Endothelial cell of umbilical vein (primary cell): Measurements from ENCODE around the gene SPEF1. TPM values are rescaled to one million over a fixed set of nuclear protein-coding genes. Genes with fewer than 3 reads are reported as not detected.

Source experiments
- BruUV-seq: library from RNA; stranded (reverse); fragments of 400-500 nt; replicated peaks from 2 replicates; lab custom pipeline; 2021; lab: Mats Ljungman, UMichigan
- CTCF ChIA-PET: fragments of 300-600, 350-600 bp; sonication (Branson Sonifier 250); formaldehyde crosslinking; loops from one replicate; lab custom pipeline; 2021; ENCODE audit warnings: antibody characterized with exemption, inconsistent platforms; lab: Charles Lee
- POLR2A ChIA-PET: fragments of 300-600, 350-600 bp; sonication (Branson Sonifier 250); formaldehyde crosslinking; loops from one replicate; lab custom pipeline; 2021; ENCODE audit warnings: antibody characterized with exemption, inconsistent platforms; lab: Charles Lee
- DNase-seq: peaks from one replicate; pipeline ENCODE4 v3.0.0-alpha.2; 2011; ENCODE audit warnings: low read depth, low spot score
- FAIRE-seq: peaks from 2 replicates; lab custom pipeline; 2011; peaks lifted over from hg19 to GRCh38; lab: Jason Lieb, UNC
- H2AFZ ChIP-seq: 2 replicates; pipeline ENCODE4 v1.6.0; 2012; ENCODE audit warnings: low read depth, low read length, control low read depth, inconsistent platforms
- H3K27ac ChIP-seq: 2 replicates; pipeline ENCODE4 v1.5.1; 2011; ENCODE audit warnings: low read depth, mild to moderate bottlenecking, control low read depth, low read length, moderate library complexity; ENCODE audit not compliant: insufficient read depth
- H3K27me3 ChIP-seq, 2 experiments: 2 replicates each; pipeline versions ENCODE4 v1.6.0 to v1.6.1; 2011; ENCODE audit warnings: low read length in 2 of 2, mixed read lengths in 1 of 2; ENCODE audit not compliant: control insufficient read depth in 2 of 2, insufficient read depth in 2 of 2
- H3K36me3 ChIP-seq, 2 experiments: 2 replicates in 1 of 2; 3 replicates in 1 of 2; pipeline ENCODE4 v1.5.1; 2011; ENCODE audit warnings: low read length in 2 of 2, mild to moderate bottlenecking in 1 of 2, moderate library complexity in 1 of 2; ENCODE audit not compliant: control insufficient read depth in 2 of 2, insufficient read depth in 2 of 2; ENCODE audit errors: extremely low read depth in 1 of 2
- H3K4me1 ChIP-seq: 3 replicates; pipeline ENCODE4 v1.5.1; 2011; ENCODE audit warnings: mild to moderate bottlenecking, low read length; ENCODE audit not compliant: control insufficient read depth, insufficient read depth; ENCODE audit errors: extremely low read depth
- H3K4me2 ChIP-seq: 2 replicates; pipeline ENCODE4 v1.6.1; 2011; ENCODE audit warnings: low read length, control low read depth, mixed read lengths; ENCODE audit not compliant: insufficient read depth
- H3K4me3 ChIP-seq, 3 experiments: fragments of 200-600 bp in 1 of 3; sonication (generic), shearing (Covaris generic) in 1 of 3; replicated peaks in 1 of 3; 2 replicates each; pipeline ENCODE4 v1.5.1; 2011 to 2016; ENCODE audit warnings: control low read depth in 3 of 3, low read length in 3 of 3, mild to moderate bottlenecking in 2 of 3, inconsistent platforms in 1 of 3, low read depth in 1 of 3, moderate library complexity in 1 of 3; ENCODE audit not compliant: insufficient read depth in 1 of 3
- H3K79me2 ChIP-seq: 2 replicates; pipeline ENCODE4 v1.6.0; 2012; ENCODE audit warnings: low read length, inconsistent platforms; ENCODE audit not compliant: control insufficient read depth, insufficient read depth
- H3K9ac ChIP-seq: replicated peaks from 2 replicates; pipeline ENCODE3; 2011; ENCODE audit warnings: low read length, control low read depth; ENCODE audit not compliant: insufficient read depth; ENCODE audit errors: extremely low read depth
- H3K9me1 ChIP-seq: replicated peaks from 3 replicates; pipeline ENCODE4 v1.6.0; 2011; ENCODE audit warnings: mild to moderate bottlenecking, low read length; ENCODE audit not compliant: control insufficient read depth, insufficient read depth; ENCODE audit errors: extremely low read depth
- H3K9me3 ChIP-seq: replicated peaks from 2 replicates; pipeline ENCODE4 v1.5.1; 2012; ENCODE audit warnings: low read length, inconsistent platforms; ENCODE audit not compliant: control insufficient read depth, insufficient read depth
- H4K20me1 ChIP-seq: replicated peaks from 2 replicates; pipeline ENCODE3; 2011; ENCODE audit warnings: mild to moderate bottlenecking, low read length; ENCODE audit not compliant: control insufficient read depth, insufficient read depth; ENCODE audit errors: extremely low read depth
- CTCF ChIP-seq, 2 donors: IDR thresholded peaks; 1 replicate in 1 of 2; 2 replicates in 1 of 2; pipeline ENCODE4 v1.5.1; 2011; ENCODE audit warnings: low read length in 2 of 2, mild to moderate bottlenecking in 2 of 2, moderate library complexity in 2 of 2, control low read depth in 1 of 2, inconsistent platforms in 1 of 2, low read depth in 1 of 2; ENCODE audit not compliant: insufficient read depth in 1 of 2; ENCODE audit errors: extremely low read depth in 1 of 2
- GATA2 ChIP-seq: IDR thresholded peaks from 2 replicates; pipeline ENCODE4 v1.7.0; 2011; ENCODE audit warnings: low read depth, mild to moderate bottlenecking, moderate library complexity, mixed read lengths, low read length; ENCODE audit not compliant: insufficient read length, insufficient read depth
- JUN ChIP-seq: IDR thresholded peaks from 2 replicates; pipeline ENCODE4 v1.6.1; 2011; ENCODE audit warnings: borderline replicate concordance, low read depth; ENCODE audit not compliant: insufficient read length, insufficient read depth
- POLR2A ChIP-seq: IDR thresholded peaks from 2 replicates; pipeline ENCODE4 v1.6.1; 2012; ENCODE audit warnings: low read depth, mild to moderate bottlenecking, control low read depth, low read length
- POLR2AphosphoS5 ChIP-seq: IDR thresholded peaks from 2 replicates; pipeline ENCODE4 v1.6.1; 2012; ENCODE audit warnings: low read depth, mild to moderate bottlenecking, control low read depth, low read length, moderate library complexity; ENCODE audit not compliant: insufficient read depth
- dilution Hi-C: fragments of 300-500 bp; cut with MboI; formaldehyde crosslinking; loops from one replicate; pipeline ENCODE4 v1.15.0; 2019; ENCODE audit warnings: low sequenced_read_pairs; ENCODE audit not compliant: extremely low pct_ligation_motif_present
- intact Hi-C: fragments of 100-400 bp; cut with micrococcal nuclease; formaldehyde crosslinking; loops from one replicate; pipeline ENCODE4 v1.10.0; 2022
- polyA plus RNA-seq, 4 experiments: library from polyadenylated mRNA; depleted of rRNA in 3 of 4; stranded (reverse) in 3 of 4; unstranded in 1 of 4; fragments of >200 nt; gene quantifications; 2 replicates each; pipeline versions ENCODE4 v1.2.1 to v1.2.3, GENCODE V29; 2011 to 2012; ENCODE audit warnings: missing spikeins in 1 of 4
- total RNA-seq: library from RNA; stranded (reverse); gene quantifications from 2 replicates; pipeline ENCODE4 v1.2.3, GENCODE V29; 2021
- TF ChIP-seq, protein P1 (sequence below): IDR thresholded peaks from 2 replicates; pipeline ENCODE4 v1.6.1; 2011; ENCODE audit not compliant: insufficient read depth, insufficient read length

Gene SPEF1
- total and polyA plus RNA-seq, 2 donors (not counting 3 experiments of a cell fraction or from before 2014, with no cell fraction given): 0.07 to 0.44 TPM

- Histone ChIP-seq H3K9me3 (no peaks in the 10 kb centered on the region), H3K27me3 (no peaks in the 10 kb centered on the region), H2AFZ (peak within 1 kb of the TSS; percentile 5), H3K27ac (peak within 1 kb of the TSS; percentile 0), H3K9ac (peak within 1 kb of the TSS; percentile 44), H4K20me1 (no peaks in the 10 kb centered on the region), H3K4me3 (peak within 1 kb of the TSS; percentile 30 to 62 (median 58)), H3K4me1 (peaks cover 18% of the 10 kb centered on the region), H3K36me3 (peaks cover 0 to 5% of the 10 kb centered on the region in 2 experiments), H3K79me2 (peaks cover 31% of the 10 kb centered on the region), H3K9me1 (no peaks in the 10 kb centered on the region), H3K4me2 (peak within 1 kb of the TSS; percentile 76)
- intact Hi-C loops: loop anchor here (1.0 kb wide), 3 partner anchors 34 to 299 kb away; partner anchors contain the start of gene AP5S1
- dilution Hi-C loops: no loop called here
- POLR2A ChIA-PET: interaction anchor here (0.6 to 1.0 kb wide), 2 partner anchors 32 to 34 kb away, joined by 4 read pairs; partner anchors contain the start of gene AP5S1
- DNase-seq (peak; percentile 83), FAIRE-seq (peak; percentile 75)
- TF ChIP-seq GATA2 (no peak), POLR2AphosphoS5 (peak; percentile 58), JUN (no peak), CTCF (IDR thresholded peaks at IDR 0.05; ENCODE audit: extremely low read depth in 1 of 2, insufficient read depth in 1 of 2, low read depth in 1 of 2, low read length in 2 of 2) (peak; percentile 56 to 62), POLR2A (no peak)
- TF ChIP-seq, protein P1, sequence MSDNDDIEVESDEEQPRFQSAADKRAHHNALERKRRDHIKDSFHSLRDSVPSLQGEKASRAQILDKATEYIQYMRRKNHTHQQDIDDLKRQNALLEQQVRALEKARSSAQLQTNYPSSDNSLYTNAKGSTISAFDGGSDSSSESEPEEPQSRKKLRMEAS: no peak
- CTCF ChIA-PET: interaction anchor here (0.7 to 7.6 kb wide), 30 partner anchors 8 to 299 kb away, joined by 3 to 214 read pairs (median 4); partner anchors contain the start of genes ADISSP, AP5S1 and CDC25B
- BruUV-seq: no TSS peak
Measured at GRCh38 chr20:3786665-3787323, 5.5 kb upstream of the SPEF1 start, which contains the start of gene CENPB. Gene CENPB, minus strand, starts transcription at chr20:3786740. Its CDS starts 257 bp downstream, at chr20:3786483.
